ENCODE results near the gene HSPA5.
"Not testable (repeated sequence)": the region's sequence is repeated elsewhere in the genome, so short reads cannot be mapped to it uniquely, and the experiment has no call there.

Gene HSPA5

GRCh38 chr9:125241000-125241862 is at the start of gene HSPA5:
Gene HSPA5 (minus strand): TSS chr9:125241343. CDS start chr9:125241126, 217 bp downstream.
- peak; percentile 96 for DNase-seq (ENCODE audit: low spot score)

DNA sequence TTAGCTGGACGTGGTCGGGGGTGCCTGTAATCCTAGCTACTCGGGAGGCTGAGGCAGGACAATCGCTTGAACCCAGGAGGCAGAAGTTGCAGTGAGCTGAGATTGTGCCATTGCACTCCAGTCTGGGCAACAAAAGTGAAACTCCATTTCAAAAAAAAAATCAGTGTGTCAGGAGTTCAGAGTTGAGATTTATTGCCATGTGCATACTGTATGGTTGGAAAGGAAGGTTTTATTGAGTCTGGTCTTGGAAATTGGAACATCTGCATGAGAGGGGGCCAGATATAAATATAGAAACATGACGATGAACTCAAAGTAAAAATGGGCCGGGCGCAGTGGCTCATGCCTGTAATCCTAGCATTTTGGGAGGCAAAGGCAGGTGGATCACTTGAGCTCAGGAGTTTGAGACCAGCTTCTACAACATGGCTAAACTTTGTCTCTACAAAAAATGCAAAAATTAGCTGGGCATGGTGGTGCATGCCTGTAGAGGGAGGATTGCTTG is 45.8 kb upstream of the HSPA5 start:
- not testable (repeated sequence) for DNase-seq (ENCODE audit: low spot score)

GRCh38 chr9:125284855-125285254 is 43.7 kb upstream of the HSPA5 start:
- DNase-seq (ENCODE audit: low spot score), result no peak

- DNase-seq (ENCODE audit: low spot score), result no peak
These were observed 39.8 kb upstream of the HSPA5 start for GRCh38 chr9:125280945-125281344.

DNA sequence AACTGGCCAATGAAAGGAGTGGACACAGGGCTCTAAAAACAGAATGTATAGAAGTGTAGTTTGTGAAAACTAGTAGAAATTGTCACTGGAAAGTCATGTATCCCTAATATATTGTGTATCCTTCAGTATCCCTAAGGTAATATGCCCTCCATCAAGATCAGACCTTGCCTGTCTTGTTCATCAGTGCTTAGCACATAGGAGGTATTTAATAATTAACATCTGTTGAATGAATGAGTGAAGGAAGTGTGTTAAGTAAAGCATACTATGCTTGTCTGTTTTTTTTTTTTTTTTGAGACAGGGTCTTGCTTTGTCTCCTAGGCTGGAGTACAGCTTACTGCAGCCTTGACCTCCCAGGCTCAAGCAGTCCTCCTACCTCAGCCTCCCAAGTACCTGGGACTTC is 36.3 kb upstream of the HSPA5 start:
- DNase-seq (ENCODE audit: low spot score), result no peak

- DNase-seq (ENCODE audit: low spot score), result no peak
These were observed 35.6 kb upstream of the HSPA5 start for GRCh38 chr9:125276771-125277170.

DNA sequence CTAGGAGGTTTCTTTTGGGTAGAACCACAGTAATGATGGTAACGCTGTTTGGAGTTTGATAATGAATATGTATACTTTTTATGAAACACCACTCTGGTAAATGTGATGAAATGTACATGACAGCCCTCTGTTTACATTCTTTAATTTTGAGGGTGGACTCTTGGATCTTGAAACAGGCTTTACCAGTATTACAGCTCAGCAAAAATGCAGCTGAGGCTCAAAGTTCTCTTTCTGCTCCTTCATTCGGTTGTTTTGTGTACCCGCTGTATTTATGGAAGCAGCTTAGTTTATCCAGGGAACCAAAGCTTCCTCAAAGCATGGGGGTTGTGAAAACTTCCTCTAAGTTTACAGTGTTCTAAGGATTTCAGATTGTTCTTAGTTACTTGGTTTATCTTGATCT is 31.6 kb upstream of the HSPA5 start:
- peak; percentile 23 for DNase-seq (ENCODE audit: low spot score)

DNA sequence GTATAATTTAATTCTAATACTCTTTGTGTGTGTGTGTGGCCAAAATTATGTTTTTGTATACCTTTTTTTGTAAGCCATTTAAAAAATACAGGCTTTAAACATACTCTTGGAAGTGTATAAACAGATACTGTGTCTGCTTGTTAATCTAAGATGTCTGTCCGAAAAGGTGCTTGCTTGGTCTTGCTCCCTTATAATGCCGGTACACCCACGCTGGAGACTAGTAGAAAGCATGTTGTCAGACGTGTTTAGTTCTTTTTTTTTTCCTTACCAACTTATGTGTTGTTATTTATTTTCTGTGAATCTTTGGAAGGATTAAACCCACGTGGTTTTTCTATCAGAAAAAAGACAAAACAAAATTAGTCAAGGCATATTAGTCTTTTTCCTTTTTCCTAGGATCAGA is 29.9 kb upstream of the HSPA5 start:
- no peak for DNase-seq (ENCODE audit: low spot score)

DNA sequence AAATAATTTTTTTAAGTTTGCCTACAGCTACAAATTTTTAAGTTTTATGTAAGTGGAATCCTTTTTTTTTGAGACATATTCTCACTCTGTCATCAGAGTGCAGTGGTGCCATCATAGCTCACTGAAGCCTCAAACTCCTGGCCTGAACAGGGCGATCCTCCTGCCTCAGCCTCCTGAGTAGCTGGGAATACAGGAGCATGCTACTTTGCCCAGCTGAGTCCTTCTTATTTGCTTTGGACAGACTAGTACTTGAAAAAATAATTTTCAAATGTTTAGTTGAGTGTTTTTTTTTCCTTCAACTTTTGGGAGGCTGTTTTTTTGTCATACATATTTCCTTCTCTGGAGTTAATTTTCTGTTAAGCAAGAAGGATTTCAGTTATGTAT is 27.9 kb upstream of the HSPA5 start:
- no peak for DNase-seq (ENCODE audit: low spot score)

DNA sequence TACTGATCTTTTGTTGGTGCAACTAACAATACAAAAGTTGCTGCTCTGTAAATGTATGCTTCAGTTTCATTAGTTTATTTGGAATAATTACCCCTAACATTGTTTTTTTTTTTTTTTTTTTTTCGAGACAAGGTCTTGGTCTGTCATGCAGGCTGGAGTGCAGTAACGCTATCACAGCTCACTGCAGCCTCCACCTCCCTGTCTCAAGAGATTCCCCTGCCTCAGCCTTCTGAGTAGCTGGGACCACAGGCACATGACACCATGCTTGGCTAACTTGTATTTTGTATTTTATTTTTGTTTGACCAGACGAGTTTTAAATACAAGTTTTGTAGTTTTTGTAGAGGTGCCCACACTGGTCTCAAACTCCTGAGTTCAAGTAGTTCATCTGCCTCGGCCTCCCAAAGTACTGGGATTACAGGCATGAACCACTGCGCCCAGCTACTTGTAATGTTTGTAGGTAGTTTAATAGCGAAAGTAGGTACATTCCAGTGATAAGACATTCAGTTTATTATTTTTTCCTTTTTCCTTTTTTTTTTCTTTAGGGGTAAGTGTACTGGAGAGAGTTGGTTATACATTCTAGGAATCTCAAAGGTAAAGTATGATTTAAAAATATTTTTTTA is 27.4 kb upstream of the HSPA5 start:
- DNase-seq (ENCODE audit: low spot score), result no peak

GRCh38 chr9:125264068-125264467 is 22.9 kb upstream of the HSPA5 start:
- not testable (repeated sequence) for DNase-seq (ENCODE audit: low spot score)

DNA sequence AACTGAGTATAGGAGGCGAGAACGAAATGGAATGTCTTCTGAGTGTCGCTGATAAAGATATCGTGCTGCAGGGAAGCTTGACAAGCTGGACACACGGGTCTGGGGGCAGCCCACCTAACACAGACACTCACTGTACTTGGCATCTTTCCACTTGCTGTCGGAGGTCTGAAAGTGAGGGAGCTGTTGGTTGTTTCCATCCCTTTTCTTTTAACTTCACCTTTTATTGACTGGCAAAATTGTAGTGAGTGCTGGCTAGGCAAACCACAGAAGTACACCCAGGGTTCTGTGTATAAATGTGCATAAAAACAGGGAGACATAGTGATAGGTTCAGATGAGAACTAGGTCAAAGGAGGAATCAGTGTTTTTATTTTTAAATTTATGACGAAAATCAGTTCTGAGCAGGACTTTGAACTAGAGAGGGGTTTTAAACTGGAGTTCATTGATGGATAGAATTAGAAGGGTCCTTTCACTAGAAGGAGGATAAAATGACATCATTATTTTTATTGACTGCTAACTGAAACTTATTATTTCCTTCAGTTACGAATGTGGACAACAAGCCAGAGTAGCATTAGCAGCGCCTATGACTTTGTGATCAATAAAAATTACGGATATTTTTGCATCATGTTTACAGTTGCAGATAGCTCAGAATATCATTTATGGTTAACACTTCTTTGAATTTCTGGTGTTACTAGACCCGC is 21.3 kb upstream of the HSPA5 start:
- no peak for DNase-seq (ENCODE audit: low spot score)

- peak; percentile 94 for DNase-seq (ENCODE audit: low spot score)
These were observed 20.6 kb upstream of the HSPA5 start, which contains the start of gene GAPVD1 for GRCh38 chr9:125261501-125262293. Gene GAPVD1 (plus strand): TSS chr9:125261826. CDS start chr9:125298922, 37,096 bp downstream.

DNA sequence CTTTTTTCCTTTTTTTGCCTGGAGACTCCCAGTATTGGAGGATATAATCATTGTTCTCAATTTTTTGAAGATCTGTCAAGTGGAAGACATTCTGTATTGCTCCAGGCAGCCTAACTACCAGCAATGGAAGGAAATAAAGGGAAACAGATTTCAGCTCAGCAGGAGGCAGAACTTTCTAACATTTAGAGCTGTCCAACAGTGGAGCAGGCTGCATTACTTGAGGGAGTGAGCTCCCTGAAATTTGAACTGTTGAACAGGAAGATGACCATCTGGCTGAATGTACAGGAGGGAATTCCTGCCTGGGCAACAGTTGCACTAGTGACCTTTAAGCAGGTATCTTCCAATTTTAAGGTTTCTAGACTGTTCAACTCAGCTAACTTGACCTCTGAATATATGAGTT is 19.4 kb upstream of the HSPA5 start:
- no peak for DNase-seq (ENCODE audit: low spot score)

DNA sequence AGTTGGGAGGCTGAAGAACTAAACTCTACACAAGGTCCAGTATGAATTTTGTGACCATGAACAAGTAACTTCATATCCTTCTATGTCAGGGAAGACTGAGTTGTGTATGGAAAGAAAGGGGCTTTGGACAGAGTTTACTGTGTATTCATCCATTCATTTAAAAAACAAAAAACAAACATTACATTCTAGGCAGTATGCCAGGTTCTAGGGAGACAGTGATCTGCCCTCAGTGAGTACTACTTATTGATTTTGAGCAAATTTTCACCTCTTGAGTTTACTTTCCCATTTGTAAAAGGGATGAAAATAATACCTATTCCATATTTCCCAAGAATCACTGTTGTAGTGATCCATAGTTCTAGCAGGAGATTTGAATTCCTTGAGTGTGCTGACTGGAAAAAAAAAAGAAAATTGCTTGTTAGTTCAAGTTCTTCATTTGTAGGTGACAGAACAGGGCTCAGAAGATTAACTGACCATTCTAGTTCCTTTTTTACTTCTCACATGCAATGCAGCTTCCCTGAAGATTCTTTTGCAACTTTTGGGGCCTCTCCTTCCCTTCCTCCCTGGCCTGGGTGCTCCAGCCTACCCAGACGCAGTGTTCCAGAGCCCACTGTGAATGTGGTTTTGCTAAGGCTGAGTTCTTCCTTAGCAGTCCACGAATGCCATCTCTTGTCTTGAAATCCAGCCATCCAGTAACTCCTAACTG is 17.8 kb upstream of the HSPA5 start:
- DNase-seq (ENCODE audit: low spot score), result peak; percentile 27

DNA sequence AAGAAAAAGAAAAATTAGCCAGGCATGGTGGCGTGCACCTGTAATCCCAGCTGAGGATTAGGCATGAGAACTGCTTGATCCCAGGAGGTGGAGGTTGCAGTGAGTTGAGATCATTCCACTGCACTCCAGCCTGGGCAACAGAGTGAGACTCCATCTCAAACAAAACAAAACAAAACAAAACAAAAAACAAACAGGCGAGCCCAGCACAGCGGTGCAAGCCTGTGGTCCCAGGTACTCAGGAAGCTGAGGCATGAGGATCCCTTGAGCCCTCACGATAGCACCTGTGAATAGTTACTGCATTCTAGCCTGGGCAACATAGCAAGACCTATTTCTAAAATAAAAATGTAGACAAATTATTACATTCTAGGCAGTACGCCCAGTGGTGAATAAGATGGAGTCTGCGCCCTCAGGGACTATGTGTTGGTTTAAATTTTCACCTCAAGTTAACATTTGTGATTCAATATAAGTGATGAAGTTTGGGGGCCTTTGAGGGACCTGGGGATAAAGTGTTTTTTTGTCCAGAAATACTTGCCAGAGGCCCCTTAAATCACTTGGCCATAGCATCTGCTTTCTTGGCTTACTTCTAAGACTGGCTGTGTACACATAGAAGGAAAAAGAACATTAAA is 17.1 kb upstream of the HSPA5 start:
- no peak for DNase-seq (ENCODE audit: low spot score)

- peak; percentile 33 for DNase-seq (ENCODE audit: low spot score)
These were observed 14.7 kb upstream of the HSPA5 start for GRCh38 chr9:125255781-125256391.

DNA sequence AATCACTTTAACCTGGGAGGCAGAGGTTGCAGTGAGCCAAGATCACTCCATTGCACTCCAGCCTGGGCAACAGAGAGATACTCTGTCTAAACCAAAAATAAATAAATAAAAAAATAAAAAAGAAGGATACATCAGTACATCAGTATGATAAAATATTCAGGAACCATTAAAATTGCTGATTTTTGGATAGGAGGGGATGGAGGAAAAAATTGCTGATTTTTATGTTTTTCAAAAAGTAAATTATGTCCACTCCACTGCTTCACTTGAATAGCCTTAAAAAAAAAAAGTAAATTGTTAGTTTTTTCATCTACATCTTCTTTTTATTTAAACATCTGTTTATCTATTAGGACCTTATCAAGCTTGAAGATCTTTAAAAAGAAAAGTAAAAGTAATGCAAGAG is 13.1 kb upstream of the HSPA5 start:
- DNase-seq (ENCODE audit: low spot score), result no peak

DNA sequence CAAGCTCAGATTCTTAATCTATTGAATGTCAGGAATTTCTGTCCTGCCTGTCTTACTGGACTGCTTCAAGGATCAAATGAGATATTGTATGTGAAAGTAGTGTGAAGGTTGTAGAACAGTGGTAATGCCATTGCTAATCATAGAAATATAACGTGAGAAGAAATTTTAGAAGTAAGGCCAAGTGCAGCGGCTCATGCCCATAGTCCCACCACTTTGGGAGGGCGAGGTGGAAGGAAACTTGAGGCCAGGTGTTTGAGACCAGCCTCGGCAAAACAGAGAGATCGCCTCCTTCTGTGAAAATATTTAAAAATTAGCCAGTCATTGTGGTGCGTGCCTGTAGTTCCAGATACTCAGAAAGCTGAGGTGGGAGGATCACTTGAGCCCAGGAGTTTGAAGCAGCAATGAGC is 5.1 kb upstream of the HSPA5 start:
- no peak for DNase-seq (ENCODE audit: low spot score)

- no peak for DNase-seq (ENCODE audit: low spot score)
These were observed 2.7 kb upstream of the HSPA5 start for GRCh38 chr9:125243792-125244260.
